ENCODE measurements around the gene GPC2.
A peak's percentile ranks its signal among the peaks of the same experiment; 100 is the strongest.
"Not testable (repeated sequence)": the region's sequence is repeated elsewhere in the genome, so short reads cannot be mapped to it uniquely, and the experiment has no call there.

Gene GPC2, protein sequence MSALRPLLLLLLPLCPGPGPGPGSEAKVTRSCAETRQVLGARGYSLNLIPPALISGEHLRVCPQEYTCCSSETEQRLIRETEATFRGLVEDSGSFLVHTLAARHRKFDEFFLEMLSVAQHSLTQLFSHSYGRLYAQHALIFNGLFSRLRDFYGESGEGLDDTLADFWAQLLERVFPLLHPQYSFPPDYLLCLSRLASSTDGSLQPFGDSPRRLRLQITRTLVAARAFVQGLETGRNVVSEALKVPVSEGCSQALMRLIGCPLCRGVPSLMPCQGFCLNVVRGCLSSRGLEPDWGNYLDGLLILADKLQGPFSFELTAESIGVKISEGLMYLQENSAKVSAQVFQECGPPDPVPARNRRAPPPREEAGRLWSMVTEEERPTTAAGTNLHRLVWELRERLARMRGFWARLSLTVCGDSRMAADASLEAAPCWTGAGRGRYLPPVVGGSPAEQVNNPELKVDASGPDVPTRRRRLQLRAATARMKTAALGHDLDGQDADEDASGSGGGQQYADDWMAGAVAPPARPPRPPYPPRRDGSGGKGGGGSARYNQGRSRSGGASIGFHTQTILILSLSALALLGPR

DNA sequence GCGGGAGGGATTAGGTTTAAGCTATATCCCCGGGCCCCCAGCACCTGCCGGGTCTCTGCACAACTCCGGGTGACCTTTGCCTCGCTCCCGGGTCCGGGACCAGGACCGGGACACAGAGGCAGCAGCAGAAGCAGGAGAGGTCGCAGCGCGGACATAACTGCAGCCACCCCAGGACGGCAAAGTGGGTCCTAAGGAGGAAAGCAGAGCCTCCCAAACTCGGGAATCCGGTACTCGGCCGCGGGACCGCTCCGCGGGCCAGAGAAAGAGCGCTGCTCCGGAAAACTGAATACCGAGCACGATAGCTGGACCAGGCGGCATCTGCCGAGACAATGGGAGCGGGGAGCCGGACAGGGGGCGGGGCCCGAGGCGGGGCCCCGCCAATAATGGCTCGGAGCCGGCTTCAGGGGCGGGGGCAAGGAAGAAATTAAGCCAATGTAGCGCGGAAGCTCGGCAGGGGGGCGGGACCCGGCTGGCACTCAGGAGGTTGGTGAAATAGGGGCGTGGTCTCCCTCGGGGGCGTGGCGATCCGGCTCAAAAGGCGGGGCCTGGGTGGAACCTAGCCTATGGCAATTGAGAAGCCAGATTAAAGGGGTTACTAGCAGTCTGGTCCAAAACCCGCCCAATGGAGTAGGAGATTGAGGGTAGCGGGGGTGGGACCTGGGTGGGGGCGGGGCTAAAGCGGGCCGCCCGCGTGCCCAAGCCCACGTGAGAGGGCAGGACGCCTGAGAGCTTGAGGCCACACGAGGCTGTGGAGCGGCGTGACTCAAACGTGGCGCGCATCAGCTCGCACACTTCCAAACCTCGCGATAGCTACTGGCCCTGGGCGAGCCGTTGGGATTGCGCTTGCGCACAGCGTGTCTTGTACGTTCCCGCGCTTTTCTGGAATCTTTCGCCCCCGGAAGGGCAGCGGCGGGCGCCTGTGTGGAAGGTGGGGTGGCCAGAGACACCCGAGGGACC, at the start of gene GPC2, which contains the start of gene STAG3:
Gene GPC2 (minus strand): TSS at position 337 of the 957 bp plus-strand sequence. CDS start 182 bp downstream, at position 155.
Gene STAG3 (plus strand): TSS at position 874 of the 957 bp plus-strand sequence. CDS start 2,639 bp downstream, outside the sequence.
- TF ChIP-seq, protein P1, sequence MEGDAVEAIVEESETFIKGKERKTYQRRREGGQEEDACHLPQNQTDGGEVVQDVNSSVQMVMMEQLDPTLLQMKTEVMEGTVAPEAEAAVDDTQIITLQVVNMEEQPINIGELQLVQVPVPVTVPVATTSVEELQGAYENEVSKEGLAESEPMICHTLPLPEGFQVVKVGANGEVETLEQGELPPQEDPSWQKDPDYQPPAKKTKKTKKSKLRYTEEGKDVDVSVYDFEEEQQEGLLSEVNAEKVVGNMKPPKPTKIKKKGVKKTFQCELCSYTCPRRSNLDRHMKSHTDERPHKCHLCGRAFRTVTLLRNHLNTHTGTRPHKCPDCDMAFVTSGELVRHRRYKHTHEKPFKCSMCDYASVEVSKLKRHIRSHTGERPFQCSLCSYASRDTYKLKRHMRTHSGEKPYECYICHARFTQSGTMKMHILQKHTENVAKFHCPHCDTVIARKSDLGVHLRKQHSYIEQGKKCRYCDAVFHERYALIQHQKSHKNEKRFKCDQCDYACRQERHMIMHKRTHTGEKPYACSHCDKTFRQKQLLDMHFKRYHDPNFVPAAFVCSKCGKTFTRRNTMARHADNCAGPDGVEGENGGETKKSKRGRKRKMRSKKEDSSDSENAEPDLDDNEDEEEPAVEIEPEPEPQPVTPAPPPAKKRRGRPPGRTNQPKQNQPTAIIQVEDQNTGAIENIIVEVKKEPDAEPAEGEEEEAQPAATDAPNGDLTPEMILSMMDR (IDR thresholded peaks at IDR 0.05; ENCODE audit: extremely low read depth, insufficient read depth, missing control alignments) = no peak
- in situ Hi-C loops (cut with MboI; ENCODE audit: low pct_unique_long_range_greater_than_20kb, low sequenced_read_pairs, unreplicated experiment) = no loop called here
- peak; percentile 98 for DNase-seq (ENCODE audit: low spot score)

DNA sequence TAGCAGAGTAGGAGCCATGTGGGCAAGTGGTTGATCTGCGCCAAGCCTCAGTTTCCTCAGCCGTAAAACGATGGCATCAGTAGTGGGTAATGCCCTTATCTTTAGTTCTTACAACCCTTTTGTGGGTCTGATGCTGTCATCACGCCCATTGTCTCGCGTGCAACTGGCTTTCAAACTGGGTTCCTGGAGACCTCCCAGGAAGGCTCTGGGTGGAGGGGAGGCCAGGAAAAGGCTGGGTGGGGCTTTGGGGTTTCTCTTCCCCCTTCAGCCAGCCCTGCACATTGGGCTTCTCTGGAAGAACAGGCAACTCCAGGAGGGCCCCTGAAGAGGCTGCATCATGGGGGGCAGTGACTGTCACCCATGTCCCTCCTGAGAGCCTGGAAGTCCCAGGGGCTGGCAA, 47.7 kb upstream of the GPC2 start:
- in situ Hi-C loops (cut with MboI; ENCODE audit: low pct_unique_long_range_greater_than_20kb, low sequenced_read_pairs, unreplicated experiment); DNase-seq (ENCODE audit: low spot score): not testable (repeated sequence)

DNA sequence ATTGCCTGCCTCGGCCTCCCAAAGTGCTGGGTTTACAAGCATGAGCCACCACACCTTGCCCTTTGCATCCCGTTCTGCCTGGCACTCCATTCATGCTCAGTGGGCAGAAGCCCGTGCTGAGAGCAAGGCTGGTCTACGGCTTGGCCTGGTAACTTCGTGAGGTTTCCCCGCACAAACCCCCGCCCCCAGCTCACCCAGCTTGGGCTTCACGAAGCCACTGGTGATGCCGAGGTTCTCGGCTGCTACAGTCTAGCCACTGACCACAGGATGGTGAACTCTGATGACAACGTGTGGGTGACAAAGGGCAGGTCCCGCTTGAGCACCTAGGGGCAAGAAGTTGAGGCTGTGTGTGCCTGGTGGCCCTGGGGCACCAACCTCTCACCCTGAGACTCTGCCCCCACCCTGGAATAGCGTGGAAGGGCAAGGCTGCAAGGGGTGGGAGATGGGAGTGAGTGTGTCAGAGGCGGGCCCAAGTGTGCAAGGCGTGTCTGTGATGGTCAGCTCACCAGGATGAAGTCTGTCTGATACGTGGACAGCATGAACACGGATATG, 46.3 kb upstream of the GPC2 start:
- DNase-seq (ENCODE audit: low spot score); in situ Hi-C loops (cut with MboI; ENCODE audit: low pct_unique_long_range_greater_than_20kb, low sequenced_read_pairs, unreplicated experiment): not testable (repeated sequence)

DNA sequence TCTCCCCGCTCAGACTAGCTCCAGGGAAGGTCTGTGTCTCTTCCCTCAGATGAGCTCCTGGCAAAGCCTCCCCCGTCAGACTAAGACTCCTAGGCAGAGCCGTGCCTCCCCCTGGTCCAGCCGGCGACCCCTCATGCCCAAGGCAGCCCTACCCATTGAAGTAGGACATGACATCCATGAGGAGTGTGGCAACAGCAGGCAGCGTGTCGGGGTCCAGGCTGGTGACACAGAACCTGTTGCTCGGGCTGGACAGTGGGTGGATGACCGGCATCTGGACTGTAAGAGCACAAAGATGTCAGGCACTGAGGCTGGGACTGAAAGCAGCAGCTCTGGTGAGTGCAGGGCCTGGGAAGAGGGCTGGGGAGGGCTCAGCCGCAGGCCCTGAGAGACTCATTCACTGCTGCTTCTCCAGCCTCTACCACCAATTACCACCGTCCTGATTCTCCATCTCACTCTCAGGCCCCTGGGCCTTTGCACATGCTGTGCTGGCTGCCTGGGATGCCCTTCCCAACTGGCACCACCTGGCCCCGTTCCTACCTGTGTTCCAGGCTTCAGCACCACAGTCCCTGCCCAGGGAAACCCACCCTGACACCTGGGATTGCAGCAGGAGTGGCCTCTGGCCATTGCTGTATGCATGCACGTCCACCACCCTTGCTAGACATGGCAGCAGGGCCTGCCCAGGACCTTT, 45.4 kb upstream of the GPC2 start:
- DNase-seq (ENCODE audit: low spot score) = no peak
- in situ Hi-C loops (cut with MboI; ENCODE audit: low pct_unique_long_range_greater_than_20kb, low sequenced_read_pairs, unreplicated experiment) = no loop called here
- TF ChIP-seq, protein P1 (IDR thresholded peaks at IDR 0.05; ENCODE audit: extremely low read depth, insufficient read depth, missing control alignments) = no peak

DNA sequence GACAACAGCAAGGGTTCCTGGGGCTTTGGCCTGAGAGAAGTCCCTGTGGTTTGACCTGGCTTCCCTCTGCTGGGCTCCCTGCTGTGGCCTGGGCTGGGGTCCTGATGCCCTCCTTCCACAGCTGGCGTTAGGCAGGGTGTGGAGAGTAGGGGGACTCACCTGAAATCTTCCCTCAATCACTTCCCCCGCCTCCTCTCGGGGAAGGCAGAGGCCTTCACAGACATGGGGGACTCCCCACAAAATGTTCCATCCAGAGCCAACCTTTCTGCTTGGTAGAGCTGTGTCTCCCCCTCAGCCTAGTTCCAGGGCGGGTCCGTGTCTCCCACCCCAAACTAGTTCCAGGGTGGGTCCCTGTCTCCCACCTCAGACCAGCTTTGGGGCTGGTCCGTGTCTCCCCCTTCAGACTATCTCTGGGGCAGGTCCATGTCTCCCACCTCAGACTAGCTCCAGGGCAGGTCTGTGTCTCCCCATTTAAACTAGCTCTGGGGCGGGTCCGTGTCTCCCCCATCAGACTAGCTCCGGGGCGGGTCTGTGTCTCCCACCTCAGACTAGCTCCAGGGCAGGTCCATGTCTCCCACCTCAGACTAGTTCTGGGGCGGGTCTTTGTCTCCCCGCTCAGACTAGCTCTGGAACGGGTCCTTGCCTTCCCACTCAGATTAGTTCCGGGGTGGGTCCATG, 44.7 kb upstream of the GPC2 start:
- in situ Hi-C loops (cut with MboI; ENCODE audit: low pct_unique_long_range_greater_than_20kb, low sequenced_read_pairs, unreplicated experiment) = no loop called here
- no peak for DNase-seq (ENCODE audit: low spot score)
- TF ChIP-seq, protein P1 (IDR thresholded peaks at IDR 0.05; ENCODE audit: extremely low read depth, insufficient read depth, missing control alignments) = no peak

DNA sequence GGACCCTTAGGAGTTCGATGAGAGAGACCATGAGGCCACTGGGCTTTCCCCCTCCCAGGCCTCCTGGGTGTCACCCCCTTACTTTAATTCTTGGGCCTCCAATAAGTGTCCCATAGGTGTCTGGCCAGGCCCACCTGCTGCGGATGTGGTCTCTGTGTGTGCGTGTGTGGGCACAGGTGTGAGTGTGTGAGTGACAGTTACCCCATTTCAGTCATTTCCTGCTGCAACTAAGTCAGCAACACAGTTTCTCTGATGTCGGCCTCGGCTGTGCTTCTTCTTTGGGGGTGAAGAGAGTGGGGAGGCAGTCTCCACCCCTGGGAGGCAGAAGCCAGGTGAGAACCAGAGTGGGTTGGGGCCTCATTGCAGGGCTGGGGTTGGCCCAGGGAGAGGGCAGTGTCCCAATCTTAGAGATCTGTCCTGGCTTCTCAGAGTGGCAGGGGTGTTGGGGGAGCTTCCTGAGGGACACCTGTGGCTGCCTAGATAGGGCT, 44.1 kb upstream of the GPC2 start:
- TF ChIP-seq, protein P1 (IDR thresholded peaks at IDR 0.05; ENCODE audit: extremely low read depth, insufficient read depth, missing control alignments) = no peak
- peak; percentile 81 for DNase-seq (ENCODE audit: low spot score)
- in situ Hi-C loops (cut with MboI; ENCODE audit: low pct_unique_long_range_greater_than_20kb, low sequenced_read_pairs, unreplicated experiment) = no loop called here

Measured in GM13977 (cell line).